ENCODE data around the gene KMT2B.

The KMT2B gene

DNA sequence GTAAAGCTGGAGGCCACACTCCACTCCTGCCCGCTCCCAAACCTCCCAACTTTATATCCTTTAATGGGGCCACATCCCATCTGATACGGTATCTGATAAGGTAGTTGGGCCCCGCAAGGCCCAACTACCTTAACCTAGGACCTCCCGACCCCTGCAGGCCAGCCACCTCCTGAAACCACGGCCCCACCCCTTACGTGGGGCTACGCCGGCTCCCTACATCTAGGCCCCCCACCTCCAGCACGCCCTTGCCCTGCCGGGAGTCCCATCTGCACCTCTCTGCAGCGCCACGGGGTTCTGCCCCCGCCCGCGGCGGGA is 22.3 kb downstream of the KMT2B start:
- Histone ChIP-seq H3K27me3 (ENCODE audit: insufficient read depth, low read depth, severe bottlenecking) (no peaks in the 10 kb centered on the region), H3K9me3 (ENCODE audit: severe bottlenecking) (no peaks in the 10 kb centered on the region), H3K27ac (peak overlapping the region; percentile 79), H3K36me3 (peaks cover 45% of the 10 kb centered on the region), H3K4me3 (ENCODE audit: low read depth, low read length) (peak overlapping the region; percentile 72)
- TF ChIP-seq, protein P1, sequence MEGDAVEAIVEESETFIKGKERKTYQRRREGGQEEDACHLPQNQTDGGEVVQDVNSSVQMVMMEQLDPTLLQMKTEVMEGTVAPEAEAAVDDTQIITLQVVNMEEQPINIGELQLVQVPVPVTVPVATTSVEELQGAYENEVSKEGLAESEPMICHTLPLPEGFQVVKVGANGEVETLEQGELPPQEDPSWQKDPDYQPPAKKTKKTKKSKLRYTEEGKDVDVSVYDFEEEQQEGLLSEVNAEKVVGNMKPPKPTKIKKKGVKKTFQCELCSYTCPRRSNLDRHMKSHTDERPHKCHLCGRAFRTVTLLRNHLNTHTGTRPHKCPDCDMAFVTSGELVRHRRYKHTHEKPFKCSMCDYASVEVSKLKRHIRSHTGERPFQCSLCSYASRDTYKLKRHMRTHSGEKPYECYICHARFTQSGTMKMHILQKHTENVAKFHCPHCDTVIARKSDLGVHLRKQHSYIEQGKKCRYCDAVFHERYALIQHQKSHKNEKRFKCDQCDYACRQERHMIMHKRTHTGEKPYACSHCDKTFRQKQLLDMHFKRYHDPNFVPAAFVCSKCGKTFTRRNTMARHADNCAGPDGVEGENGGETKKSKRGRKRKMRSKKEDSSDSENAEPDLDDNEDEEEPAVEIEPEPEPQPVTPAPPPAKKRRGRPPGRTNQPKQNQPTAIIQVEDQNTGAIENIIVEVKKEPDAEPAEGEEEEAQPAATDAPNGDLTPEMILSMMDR (IDR thresholded peaks at IDR 0.05; ENCODE audit: low read depth, low read length): no peak
- DNase-seq: no peak

DNA sequence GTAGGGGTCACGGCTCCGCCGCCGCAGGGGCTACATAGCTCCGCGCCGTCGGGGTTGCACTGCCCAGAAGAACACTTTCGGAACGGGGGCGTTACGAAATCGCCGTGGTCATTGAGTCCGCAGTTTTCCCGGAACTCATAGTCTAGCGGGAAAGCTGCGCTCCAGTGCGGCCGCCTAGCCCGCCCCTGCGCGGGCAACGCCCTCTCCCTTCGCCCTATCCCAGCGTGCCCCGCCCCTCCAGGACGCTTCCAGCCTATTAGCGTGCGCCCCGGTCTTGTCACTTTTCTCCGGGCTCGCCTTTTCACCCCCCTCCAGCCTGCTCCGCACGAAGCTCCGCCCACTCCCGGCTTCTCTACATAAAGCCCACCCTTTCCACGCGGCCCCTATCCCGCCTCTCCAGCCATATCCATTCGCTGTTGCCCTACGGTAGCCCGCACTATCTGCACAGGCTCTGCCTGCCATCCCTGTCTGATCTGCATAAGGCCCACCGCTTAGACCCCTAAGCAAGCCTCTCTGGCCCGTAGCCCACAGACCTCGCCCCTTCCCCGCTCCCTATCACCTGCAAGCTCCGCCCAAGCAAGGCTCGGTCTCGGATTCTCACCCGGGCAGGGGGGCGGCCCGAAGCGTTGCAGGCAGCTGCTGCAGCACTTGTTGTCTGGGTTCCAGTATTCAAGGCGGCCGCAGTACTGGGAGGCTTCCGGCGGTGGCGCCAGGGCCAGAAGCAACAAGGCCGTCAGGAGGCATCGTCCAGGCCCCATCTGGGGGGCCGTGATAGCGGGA is 22.8 kb downstream of the KMT2B start:
- H3K27ac ChIP-seq: peak overlapping the region; percentile 91
- TF ChIP-seq, protein P1 (IDR thresholded peaks at IDR 0.05; ENCODE audit: low read depth, low read length): no peak; the same call in 1 of the 2 replicates
- DNase-seq: peak; percentile 99
- peak overlapping the region; percentile 72 for H3K4me3 ChIP-seq (ENCODE audit: low read depth, low read length)
- H3K36me3 ChIP-seq: peaks cover 43% of the 10 kb centered on the region
- no peaks in the 10 kb centered on the region for H3K27me3 ChIP-seq (ENCODE audit: insufficient read depth, low read depth, severe bottlenecking)
- no peaks in the 10 kb centered on the region for H3K9me3 ChIP-seq (ENCODE audit: severe bottlenecking)

DNA sequence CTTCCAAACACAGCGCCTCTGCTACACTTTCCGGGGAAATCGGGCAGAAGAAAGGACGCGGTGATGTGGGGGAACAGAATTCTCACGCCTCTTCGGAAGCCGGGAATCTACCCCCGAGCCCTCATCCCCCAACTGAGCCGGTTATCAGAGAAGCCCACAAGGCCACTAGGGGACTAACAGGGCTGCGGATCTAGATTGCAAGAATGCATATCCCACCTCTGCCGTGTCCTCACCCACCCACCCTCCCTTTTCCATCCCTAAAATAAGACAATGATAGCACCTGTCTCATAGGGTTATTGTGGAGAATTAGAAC is 23.4 kb downstream of the KMT2B start:
- peak overlapping the region; percentile 72 for H3K4me3 ChIP-seq (ENCODE audit: low read depth, low read length)
- peak overlapping the region; percentile 91 for H3K27ac ChIP-seq
- peaks cover 37% of the 10 kb centered on the region for H3K36me3 ChIP-seq
- TF ChIP-seq, protein P1 (IDR thresholded peaks at IDR 0.05; ENCODE audit: low read depth, low read length): no peak
- H3K27me3 ChIP-seq (ENCODE audit: insufficient read depth, low read depth, severe bottlenecking): no peaks in the 10 kb centered on the region
- DNase-seq: no peak
- no peaks in the 10 kb centered on the region for H3K9me3 ChIP-seq (ENCODE audit: severe bottlenecking)

DNA sequence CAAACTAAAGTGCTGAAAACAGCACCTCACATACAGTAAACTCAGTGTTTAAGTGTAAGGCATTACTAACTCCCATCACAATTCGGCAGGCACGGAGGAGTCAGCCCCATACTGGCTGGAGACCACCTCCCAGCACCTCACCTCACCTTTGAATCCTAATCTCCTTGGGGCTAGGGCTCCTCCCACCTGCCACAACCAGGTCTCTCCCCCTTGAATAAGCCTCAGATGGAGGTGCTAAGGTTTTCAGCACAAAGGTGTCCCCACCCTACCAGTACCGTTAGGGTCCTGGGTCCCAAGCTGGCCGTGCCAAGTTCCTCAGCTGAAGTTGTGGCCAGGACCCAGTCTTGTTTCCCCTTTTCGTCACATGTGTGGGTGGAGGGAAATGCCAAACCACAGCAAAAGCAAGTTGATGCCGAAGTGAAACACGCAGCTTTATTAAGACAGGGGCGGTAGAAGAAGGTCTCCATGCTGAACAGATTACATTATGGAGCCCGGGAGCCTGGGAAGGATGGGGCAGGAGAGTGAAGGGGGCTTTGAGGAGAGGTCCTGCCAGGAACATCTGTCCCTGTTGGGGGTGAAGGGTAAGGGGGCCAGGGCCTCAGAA is 24.4 kb downstream of the KMT2B start, which contains the start of gene IGFLR1:
Gene IGFLR1 (minus strand): TSS at position 332 of the 604 bp plus-strand sequence. CDS start 1,272 bp downstream, outside the sequence.
- DNase-seq: no peak
- peak within 1 kb of the TSS; percentile 91 for H3K27ac ChIP-seq
- H3K36me3 ChIP-seq: peaks cover 27% of the 10 kb centered on the region
- no peaks in the 10 kb centered on the region for H3K27me3 ChIP-seq (ENCODE audit: insufficient read depth, low read depth, severe bottlenecking)
- no peaks in the 10 kb centered on the region for H3K9me3 ChIP-seq (ENCODE audit: severe bottlenecking)
- peak within 1 kb of the TSS; percentile 72 for H3K4me3 ChIP-seq (ENCODE audit: low read depth, low read length)
- TF ChIP-seq, protein P1 (IDR thresholded peaks at IDR 0.05; ENCODE audit: low read depth, low read length): no peak

DNA sequence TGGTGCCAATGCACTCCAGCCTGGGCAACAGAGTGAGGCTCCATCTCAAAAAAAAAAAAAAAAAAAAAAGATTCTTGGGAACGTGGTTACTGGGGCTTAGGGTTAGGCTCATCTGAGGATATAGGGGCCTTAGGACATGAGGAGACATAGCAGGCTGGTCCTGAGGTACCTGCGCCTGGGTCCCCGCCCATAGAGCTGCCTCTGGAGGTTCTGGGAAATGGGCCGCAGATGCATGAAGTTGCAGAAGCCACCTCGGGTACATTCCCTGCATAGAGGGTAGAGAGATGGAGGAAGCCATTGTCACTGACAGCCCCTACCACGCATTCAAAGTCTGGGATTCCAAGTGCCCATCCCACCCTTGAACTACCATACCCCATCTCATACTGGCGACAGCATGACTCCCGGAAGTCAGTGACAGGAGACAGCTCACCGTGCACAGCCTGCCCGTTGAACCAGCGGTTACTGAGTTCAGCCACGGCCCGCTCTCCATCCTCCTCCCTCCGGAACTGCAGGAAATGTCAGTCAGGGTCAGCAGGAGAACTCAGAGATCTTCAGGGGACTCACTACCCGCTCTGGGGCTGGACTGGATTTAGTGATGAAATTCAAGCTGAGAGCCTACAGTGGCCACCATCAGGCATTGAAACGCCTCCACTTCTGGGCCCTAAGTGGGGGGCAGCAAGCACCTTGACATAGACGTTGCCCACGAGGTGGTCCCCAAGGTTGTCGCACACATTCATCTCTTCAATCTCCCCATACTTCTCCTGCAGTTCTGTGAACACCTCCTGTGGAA is 26.0 kb downstream of the KMT2B start:
- Histone ChIP-seq H3K9me3 (ENCODE audit: severe bottlenecking) (no peaks in the 10 kb centered on the region), H3K4me3 (ENCODE audit: low read depth, low read length) (no peak overlapping the region), H3K27me3 (ENCODE audit: insufficient read depth, low read depth, severe bottlenecking) (no peaks in the 10 kb centered on the region), H3K36me3 (peaks cover 12% of the 10 kb centered on the region), H3K27ac (no peak overlapping the region)
- TF ChIP-seq, protein P1 (IDR thresholded peaks at IDR 0.05; ENCODE audit: low read depth, low read length): no peak
- no peak for DNase-seq

All from WERI-Rb-1 (cell line).